A549 (cell line): ENCODE results near the gene BHLHE23.

Experiments used
- CBX2 ChIP-seq: fragments of 200-600 bp; sonication (generic); IDR thresholded peaks from 2 replicates; pipeline ENCODE4 v1.6.1; 2016; ENCODE audit warnings: low read depth, mild to moderate bottlenecking, borderline replicate concordance
- CEBPB ChIP-seq, 2 experiments: fragments of >200 bp in 1 of 2; sonication (Bioruptor Twin) in 1 of 2; formaldehyde crosslinking in 1 of 2; IDR thresholded peaks; 2 replicates each; pipeline ENCODE4 v1.6.1; 2012 to 2016
- CTCF ChIP-seq: fragments of >200 bp; sonication (Bioruptor Twin); formaldehyde crosslinking; IDR thresholded peaks from 3 replicates; pipeline ENCODE4 v1.5.1; 2016
- HOXB13 ChIP-seq: fragments of 250-450 bp; sonication (Bioruptor Pico); IDR thresholded peaks from 2 replicates; pipeline ENCODE4 v1.5.0; 2020; ENCODE audit warnings: low read depth, mild to moderate bottlenecking, moderate library complexity
- JUNB ChIP-seq: fragments of >200 bp; sonication (Bioruptor Twin); formaldehyde crosslinking; IDR thresholded peaks from 2 replicates; pipeline ENCODE4 v1.6.1; 2016
- NFE2L2 ChIP-seq: fragments of 150-350 bp; conservative IDR thresholded peaks from 2 replicates; pipeline ENCODE4 v1.6.1; 2014; ENCODE audit warnings: low read length
- POLR2A ChIP-seq: IDR thresholded peaks from 2 replicates; pipeline ENCODE4 v1.6.1; 2012; ENCODE audit warnings: mild to moderate bottlenecking, low read length
- RAD21 ChIP-seq, 2 experiments: fragments of >200 bp in 1 of 2; sonication (Bioruptor Twin) in 1 of 2; formaldehyde crosslinking in 1 of 2; IDR thresholded peaks in 1 of 2; conservative IDR thresholded peaks in 1 of 2; 2 replicates in 1 of 2; 3 replicates in 1 of 2; pipeline ENCODE4 v1.6.1; 2012 to 2018; ENCODE audit warnings: inconsistent platforms in 1 of 2
- RCOR1 ChIP-seq: fragments of 150-350 bp; IDR thresholded peaks from 2 replicates; pipeline ENCODE4 v1.6.1; 2014; ENCODE audit warnings: antibody characterized with exemption, low read length, low read depth
- RFX5 ChIP-seq: fragments of 450-650 bp; IDR thresholded peaks from 2 replicates; pipeline ENCODE4 v1.7.1; 2014; ENCODE audit warnings: antibody characterized with exemption, mild to moderate bottlenecking, moderate library complexity
- USF2 ChIP-seq: fragments of 450-650 bp; IDR thresholded peaks from 2 replicates; pipeline ENCODE4 v1.6.1; 2014; ENCODE audit warnings: antibody characterized with exemption

GRCh38 chr20:62983210-62983609 is 23.6 kb downstream of the BHLHE23 start:
- TF ChIP-seq CTCF (no peak), RAD21 (conservative IDR thresholded peaks at IDR 0.05 in 1 of 2, IDR thresholded peaks at IDR 0.05 in 1 of 2) (no peak), JUNB (no peak), USF2 (no peak), CEBPB (IDR thresholded peaks at IDR 0.05) (no peak), RCOR1 (no peak), POLR2A (no peak), NFE2L2 (no peak), HOXB13 (CRISPR knock-in tag) (no peak), RFX5 (no peak), CBX2 (no peak)
